RWPE2 (cell line): ENCODE data around the gene UBE2G2.

Experiments
- ATAC-seq: fragments of 200-7000 bp; cut with Tn5 transposase; 3 replicates; pipeline ENCODE4 v1.9.1; 2021; ENCODE audit warnings: low read depth
- DNase-seq: peaks from one replicate; pipeline ENCODE4 v3.0.0-alpha.2; 2020; ENCODE audit warnings: low spot score
- H3K27ac ChIP-seq: fragments of 450-650 bp; 2 replicates; pipeline ENCODE4 v1.5.1; 2017; ENCODE audit warnings: mild to moderate bottlenecking; ENCODE audit not compliant: poor library complexity, severe bottlenecking
- H3K27me3 ChIP-seq: fragments of 250-450 bp; sonication (Bioruptor Pico); 2 replicates; pipeline ENCODE4 v1.5.1; 2021; ENCODE audit warnings: mild to moderate bottlenecking, moderate library complexity; ENCODE audit not compliant: insufficient read depth, poor library complexity, severe bottlenecking
- H3K36me3 ChIP-seq: fragments of 250-450 bp; sonication (Bioruptor Pico); 2 replicates; pipeline ENCODE4 v1.5.1; 2020; ENCODE audit warnings: low read depth, mild to moderate bottlenecking, moderate library complexity
- H3K4me1 ChIP-seq: fragments of 250-450 bp; sonication (Bioruptor Pico); 2 replicates; pipeline ENCODE4 v1.5.1; 2021; ENCODE audit warnings: mild to moderate bottlenecking, moderate library complexity; ENCODE audit not compliant: insufficient read depth, poor library complexity, severe bottlenecking
- H3K4me3 ChIP-seq: fragments of 250-450 bp; sonication (Bioruptor Pico); 2 replicates; pipeline ENCODE4 v1.5.1; 2021; ENCODE audit warnings: mild to moderate bottlenecking, moderate library complexity; ENCODE audit not compliant: severe bottlenecking
- H3K9me3 ChIP-seq: fragments of 250-450 bp; sonication (Bioruptor Pico); 2 replicates; pipeline ENCODE4 v1.5.1; 2021; ENCODE audit warnings: mild to moderate bottlenecking, moderate library complexity; ENCODE audit not compliant: severe bottlenecking
- TF ChIP-seq, protein P1 (sequence below): fragments of 450-650 bp; IDR thresholded peaks from one replicate; pipeline ENCODE4 v1.5.1; 2017; ENCODE audit warnings: mild to moderate bottlenecking, moderate library complexity; ENCODE audit not compliant: poor library complexity, severe bottlenecking

Gene UBE2G2

DNA sequence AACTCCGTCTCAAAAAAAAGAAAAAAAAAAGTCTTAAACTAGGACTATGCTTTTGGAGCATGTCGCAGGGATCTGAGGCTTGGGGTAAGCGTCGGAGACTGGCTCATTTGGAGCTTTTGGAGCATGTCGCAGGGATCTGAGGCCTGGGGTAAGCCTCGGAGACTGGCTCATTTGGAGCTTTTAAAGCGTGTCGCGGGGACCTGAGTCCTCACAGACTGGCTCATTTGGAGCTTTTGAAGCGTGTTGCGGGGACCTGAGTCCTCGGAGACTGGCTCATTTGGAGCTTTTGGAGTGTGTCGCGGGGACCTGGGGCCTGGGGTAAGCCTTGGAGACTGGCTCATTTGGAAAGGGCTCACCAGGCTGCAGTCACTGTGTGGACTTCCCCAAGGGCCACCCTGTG lies 76.7 kb downstream of the UBE2G2 start:
- Histone ChIP-seq H3K9me3 (no peaks in the 10 kb centered on the region), H3K27me3 (peaks cover 47% of the 10 kb centered on the region), H3K4me3 (no peak overlapping the region), H3K36me3 (no peaks in the 10 kb centered on the region), H3K27ac (no peak overlapping the region), H3K4me1 (no peaks in the 10 kb centered on the region)
- TF ChIP-seq, protein P1, sequence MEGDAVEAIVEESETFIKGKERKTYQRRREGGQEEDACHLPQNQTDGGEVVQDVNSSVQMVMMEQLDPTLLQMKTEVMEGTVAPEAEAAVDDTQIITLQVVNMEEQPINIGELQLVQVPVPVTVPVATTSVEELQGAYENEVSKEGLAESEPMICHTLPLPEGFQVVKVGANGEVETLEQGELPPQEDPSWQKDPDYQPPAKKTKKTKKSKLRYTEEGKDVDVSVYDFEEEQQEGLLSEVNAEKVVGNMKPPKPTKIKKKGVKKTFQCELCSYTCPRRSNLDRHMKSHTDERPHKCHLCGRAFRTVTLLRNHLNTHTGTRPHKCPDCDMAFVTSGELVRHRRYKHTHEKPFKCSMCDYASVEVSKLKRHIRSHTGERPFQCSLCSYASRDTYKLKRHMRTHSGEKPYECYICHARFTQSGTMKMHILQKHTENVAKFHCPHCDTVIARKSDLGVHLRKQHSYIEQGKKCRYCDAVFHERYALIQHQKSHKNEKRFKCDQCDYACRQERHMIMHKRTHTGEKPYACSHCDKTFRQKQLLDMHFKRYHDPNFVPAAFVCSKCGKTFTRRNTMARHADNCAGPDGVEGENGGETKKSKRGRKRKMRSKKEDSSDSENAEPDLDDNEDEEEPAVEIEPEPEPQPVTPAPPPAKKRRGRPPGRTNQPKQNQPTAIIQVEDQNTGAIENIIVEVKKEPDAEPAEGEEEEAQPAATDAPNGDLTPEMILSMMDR: no peak
- ATAC-seq (no peak), DNase-seq (no peak)

DNA sequence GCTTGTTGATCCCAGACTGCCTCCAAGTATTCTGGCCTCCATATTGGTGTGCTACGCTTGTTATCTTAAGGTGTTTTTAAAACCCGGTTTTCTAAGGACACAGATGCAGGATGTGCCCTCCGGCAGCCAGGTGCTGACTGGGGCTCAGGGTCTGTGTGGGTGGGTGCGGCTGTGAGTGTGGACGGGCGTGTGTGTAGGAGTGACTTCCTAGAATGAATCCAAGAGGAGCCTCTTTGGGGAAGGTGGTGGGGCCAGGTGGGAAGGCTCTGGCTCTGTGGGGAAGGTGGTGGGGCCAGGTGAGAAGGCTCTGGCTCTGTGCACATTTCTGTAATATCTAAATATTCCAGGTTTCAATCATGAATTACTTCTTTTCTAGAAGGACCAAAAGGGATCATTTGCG lies 77.4 kb downstream of the UBE2G2 start:
- H3K27ac ChIP-seq: no peak overlapping the region
- no peak for ATAC-seq
- TF ChIP-seq, protein P1: no peak

DNA sequence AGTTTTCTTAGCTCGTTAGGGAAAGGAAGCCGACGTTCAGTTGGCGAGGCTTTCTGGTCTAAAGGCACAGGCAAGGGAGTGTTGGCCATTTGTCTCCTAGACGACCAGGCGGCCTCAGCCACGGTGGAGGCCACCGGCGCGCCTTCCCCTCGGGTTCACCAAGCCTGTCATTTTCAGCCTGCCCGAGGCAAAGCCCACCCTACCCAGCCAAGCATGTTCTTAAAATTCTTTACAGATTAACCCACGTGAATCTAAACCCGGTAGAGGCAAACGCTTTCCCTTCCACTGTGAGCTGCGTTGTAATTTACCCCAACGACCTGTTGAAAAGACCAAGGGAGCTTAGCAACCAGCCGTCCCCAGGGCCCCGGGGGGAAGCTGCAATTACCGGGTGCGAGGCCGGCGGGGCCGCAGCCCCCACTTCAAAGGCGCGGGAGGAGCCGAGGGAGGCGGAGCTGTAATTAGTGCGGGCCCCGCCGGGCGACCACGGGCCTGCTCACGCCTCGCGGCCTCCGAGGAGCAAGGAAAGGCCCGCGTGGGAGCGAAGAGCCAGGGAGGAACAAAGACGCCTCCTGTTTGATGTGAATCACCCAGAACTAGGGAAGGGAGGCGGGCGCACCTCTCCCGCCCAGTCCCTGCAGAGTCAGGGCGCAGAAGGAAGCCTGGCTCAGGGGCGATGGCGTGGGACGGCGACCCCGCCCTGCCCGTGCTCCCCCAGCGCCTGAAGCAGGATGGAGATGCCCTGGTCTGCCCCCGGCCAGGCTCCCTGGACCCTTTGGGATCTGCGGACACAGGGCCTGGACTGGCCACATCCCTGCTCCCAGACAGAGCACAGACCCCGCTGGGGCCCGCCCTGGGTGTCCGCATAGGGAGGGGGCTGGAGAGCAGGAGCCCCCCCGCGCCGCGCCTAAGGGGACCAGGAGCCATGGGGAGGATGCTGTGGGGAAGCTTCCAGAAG lies 78.2 kb downstream of the UBE2G2 start:
- Histone ChIP-seq H3K4me3 (no peak overlapping the region), H3K27ac (no peak overlapping the region), H3K9me3 (no peaks in the 10 kb centered on the region), H3K4me1 (no peaks in the 10 kb centered on the region), H3K36me3 (no peaks in the 10 kb centered on the region), H3K27me3 (peaks cover 61% of the 10 kb centered on the region)
- no peak for DNase-seq
- TF ChIP-seq, protein P1: no peak
- ATAC-seq: peak; percentile 44; the same call in 2 of the 3 replicates

More for the DNA sequence above, 77.4 kb downstream of the UBE2G2 start:
- Histone ChIP-seq H3K9me3 (no peaks in the 10 kb centered on the region), H3K4me1 (no peaks in the 10 kb centered on the region), H3K4me3 (no peak overlapping the region), H3K36me3 (no peaks in the 10 kb centered on the region), H3K27me3 (peaks cover 54% of the 10 kb centered on the region)
- DNase-seq: no peak

DNA sequence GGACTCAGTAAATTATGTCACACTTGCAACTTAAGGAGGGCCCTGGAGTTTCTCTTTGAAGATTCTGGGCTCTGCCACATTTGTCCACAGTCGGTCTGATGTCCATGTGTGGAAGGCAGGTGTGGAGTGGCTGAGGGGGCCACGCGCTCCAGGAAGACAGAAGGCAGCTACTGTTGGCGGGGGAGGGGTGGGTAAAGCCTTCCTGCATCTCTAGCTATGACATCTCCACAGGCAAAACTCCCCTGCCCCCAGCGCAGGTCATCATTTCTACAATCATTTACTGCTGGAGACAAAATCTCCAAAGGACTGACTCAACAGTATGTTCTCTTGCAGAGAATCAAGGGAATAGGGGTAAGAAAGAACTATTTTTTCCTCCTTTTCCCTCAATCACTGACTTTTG lies 78.9 kb downstream of the UBE2G2 start:
- no peaks in the 10 kb centered on the region for H3K4me1 ChIP-seq
- peaks cover 66% of the 10 kb centered on the region for H3K27me3 ChIP-seq
- no peaks in the 10 kb centered on the region for H3K9me3 ChIP-seq
- no peak overlapping the region for H3K27ac ChIP-seq
- no peak for DNase-seq
- no peak overlapping the region for H3K4me3 ChIP-seq
- no peak for ATAC-seq
- H3K36me3 ChIP-seq: no peaks in the 10 kb centered on the region
- TF ChIP-seq, protein P1: no peak

DNA sequence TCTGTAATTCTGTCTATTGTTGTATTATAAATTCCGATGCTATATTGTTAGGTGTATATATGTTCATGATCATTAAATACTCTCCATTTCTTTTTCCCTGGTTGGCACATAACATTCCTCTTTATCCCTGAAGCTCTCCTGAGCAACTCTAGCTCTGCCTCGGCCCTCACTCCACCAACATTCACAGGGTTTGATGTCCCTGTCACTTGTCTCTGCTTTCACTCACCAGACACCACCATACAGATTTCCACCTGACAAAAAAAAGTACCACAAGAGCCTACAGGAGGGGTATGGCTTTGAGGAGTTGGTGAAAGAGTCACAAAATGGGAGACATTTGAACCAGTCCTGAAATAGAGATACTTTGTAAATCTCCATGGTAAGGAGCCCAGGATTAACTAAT lies 81.5 kb downstream of the UBE2G2 start:
- H3K9me3 ChIP-seq: no peaks in the 10 kb centered on the region
- no peak overlapping the region for H3K27ac ChIP-seq
- H3K27me3 ChIP-seq: peaks cover 55% of the 10 kb centered on the region
- no peak for DNase-seq
- ATAC-seq: no peak
- H3K36me3 ChIP-seq: no peaks in the 10 kb centered on the region
- TF ChIP-seq, protein P1: no peak
- no peak overlapping the region for H3K4me3 ChIP-seq
- H3K4me1 ChIP-seq: no peaks in the 10 kb centered on the region
